Stimulated activated CD4-positive, alpha-beta T cell treated with anti-CD3 and anti-CD28 coated beads, Interleukin-1b, Interleukin-23, amount 100 ng/mL, for 4 hours (primary cell): ENCODE measurements around the gene SCARB1.

ENCODE experiments used
- DNase-seq, 2 donors: peaks; one replicate each; pipeline ENCODE4 v3.0.0-alpha.2; 2020; ENCODE audit warnings: low read depth in 2 of 2

Gene SCARB1

GRCh38 chr12:124862768-124863415 is 772 bp downstream of the SCARB1 start:
- peak in 1 of 2 donors; percentile 5 for DNase-seq

- DNase-seq, result no peak
Observed at GRCh38 chr12:124861898-124862676, 1.6 kb downstream of the SCARB1 start.

GRCh38 chr12:124861492-124861891 is 2.2 kb downstream of the SCARB1 start:
- DNase-seq, result no peak

GRCh38 chr12:124857921-124858461 is 5.7 kb downstream of the SCARB1 start:
- no peak for DNase-seq

- no peak for DNase-seq
Observed at GRCh38 chr12:124856842-124857178, 6.9 kb downstream of the SCARB1 start.

GRCh38 chr12:124856132-124856841 is 7.4 kb downstream of the SCARB1 start:
- DNase-seq, result no peak

GRCh38 chr12:124855275-124855957 is 8.2 kb downstream of the SCARB1 start:
- DNase-seq, result no peak

GRCh38 chr12:124854637-124855184 is 9.0 kb downstream of the SCARB1 start:
- no peak for DNase-seq

- DNase-seq, result no peak
Observed at GRCh38 chr12:124853781-124854636, 9.7 kb downstream of the SCARB1 start.

GRCh38 chr12:124852911-124853427 is 10.7 kb downstream of the SCARB1 start:
- DNase-seq, result no peak

- DNase-seq, result no peak
Observed at GRCh38 chr12:124852329-124852831, 11.3 kb downstream of the SCARB1 start.

GRCh38 chr12:124851342-124851741 is 12.3 kb downstream of the SCARB1 start:
- no peak for DNase-seq

GRCh38 chr12:124849382-124849781 is 14.3 kb downstream of the SCARB1 start:
- no peak for DNase-seq

- no peak for DNase-seq
Observed at GRCh38 chr12:124848621-124849380, 14.9 kb downstream of the SCARB1 start.

- no peak for DNase-seq
Observed at GRCh38 chr12:124847113-124848074, 16.3 kb downstream of the SCARB1 start.

- no peak for DNase-seq
Observed at GRCh38 chr12:124844411-124845397, 19.0 kb downstream of the SCARB1 start.
